CD4-positive, CD25-positive, alpha-beta regulatory T cell (primary cell): ENCODE results near the gene IL36A. TPM values are rescaled to one million over a fixed set of nuclear protein-coding genes. Genes with fewer than 3 reads are reported as not detected.

ENCODE experiments used
- ATAC-seq, 2 donors: fragments of 150-1000 bp; cut with Tn5 transposase; one replicate each; pipeline ENCODE4 v1.10.0; 2021; ENCODE audit warnings: low read depth in 2 of 2, moderate number of reproducible peaks in 2 of 2, moderate library complexity in 1 of 2
- DNase-seq, 3 donors: peaks; one replicate each; pipeline versions ENCODE4 v3.0.0 to v3.0.0-alpha.2; 2012 to 2022; ENCODE audit warnings: mixed read lengths in 1 of 3
- H3K27ac ChIP-seq: one replicate; pipeline ENCODE4 v1.7.0; 2013; ENCODE audit warnings: mild to moderate bottlenecking, low read length; ENCODE audit not compliant: insufficient read depth, poor library complexity, severe bottlenecking
- H3K27me3 ChIP-seq: one replicate; pipeline ENCODE4 v1.7.0; 2013; ENCODE audit warnings: low read length; ENCODE audit not compliant: control insufficient read depth, insufficient read depth
- H3K36me3 ChIP-seq: one replicate; pipeline ENCODE4 v1.7.0; 2013; ENCODE audit warnings: mild to moderate bottlenecking, low read length, moderate library complexity; ENCODE audit not compliant: control insufficient read depth, insufficient read depth
- H3K4me1 ChIP-seq: 2 replicates; pipeline ENCODE4 v1.7.0; 2013; ENCODE audit warnings: mild to moderate bottlenecking, low read length; ENCODE audit not compliant: insufficient read depth, control insufficient read depth, poor library complexity, severe bottlenecking
- H3K4me3 ChIP-seq: one replicate; pipeline ENCODE4 v1.7.0; 2013; ENCODE audit warnings: low read depth, mild to moderate bottlenecking, low read length, moderate library complexity
- H3K9me3 ChIP-seq, 2 experiments: 1 replicate in 1 of 2; 2 replicates in 1 of 2; pipeline ENCODE4 v1.7.0; 2013; ENCODE audit warnings: low read length in 2 of 2, mild to moderate bottlenecking in 1 of 2, moderate library complexity in 1 of 2; ENCODE audit not compliant: control insufficient read depth in 2 of 2
- H3K27ac Mint-ChIP-seq, 3 donors: one replicate each; pipeline ENCODE4 v1.8.0; 2020 to 2022; ENCODE audit warnings: mild to moderate bottlenecking in 3 of 3, mixed read lengths in 3 of 3, moderate library complexity in 2 of 3
- H3K27me3 Mint-ChIP-seq: one replicate; pipeline ENCODE4 v1.8.0; 2022; ENCODE audit warnings: mild to moderate bottlenecking, mixed read lengths
- H3K36me3 Mint-ChIP-seq: one replicate; pipeline ENCODE4 v1.8.0; 2020; ENCODE audit warnings: mixed read lengths
- H3K4me1 Mint-ChIP-seq, 4 donors: one replicate each; pipeline ENCODE4 v1.8.0; 2020 to 2022; ENCODE audit warnings: mixed read lengths in 4 of 4, mild to moderate bottlenecking in 1 of 4
- H3K4me3 Mint-ChIP-seq, 4 donors: one replicate each; pipeline ENCODE4 v1.8.0; 2020 to 2022; ENCODE audit warnings: mild to moderate bottlenecking in 4 of 4, mixed read lengths in 4 of 4, moderate library complexity in 3 of 4
- H3K9me3 Mint-ChIP-seq, 7 donors: one replicate each; pipeline ENCODE4 v1.8.0; 2020 to 2022; ENCODE audit warnings: mixed read lengths in 7 of 7, mild to moderate bottlenecking in 3 of 7, moderate library complexity in 2 of 7
- polyA plus RNA-seq, 4 donors: library from polyadenylated mRNA; unstranded; fragments of 300-500 nt; fragmentation: Illumina TruSeq; gene quantifications; one replicate each; pipeline ENCODE4 v1.2.3, GENCODE V29; 2021
- total RNA-seq: library from RNA; stranded (reverse); gene quantifications from one replicate; pipeline ENCODE4 v1.2.3, GENCODE V29; 2022

IL36A gene
- total and polyA plus RNA-seq, 5 donors from 2014 or later: 0.38 to 0.42 (median 0.42) TPM; not detected in 2

DNA sequence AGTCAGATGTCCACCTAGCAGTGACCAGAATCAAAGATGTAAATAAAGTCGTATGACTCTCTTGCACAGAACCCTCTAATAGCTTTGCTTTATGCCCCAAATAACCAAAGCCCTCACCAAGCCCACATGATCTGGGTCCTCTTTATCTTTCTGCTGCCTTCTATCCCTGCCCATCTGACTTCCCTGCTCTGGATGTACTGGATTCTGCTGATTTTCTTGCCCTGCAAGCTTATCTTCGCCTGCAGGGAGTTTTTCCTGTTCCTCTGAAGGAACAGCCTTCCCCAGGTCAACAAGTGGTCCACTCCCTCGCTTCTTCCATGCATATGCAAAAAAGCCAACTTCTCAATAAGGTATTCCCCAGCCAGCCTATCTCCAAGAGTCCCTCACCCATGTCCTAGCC lies 28.8 kb downstream of the IL36A start:
- H3K27ac ChIP-seq: no peak overlapping the region
- Mint-ChIP-seq H3K27me3 (peaks cover 43% of the 10 kb centered on the region), H3K27ac (peak overlapping the region in 1 of 3 donors; percentile 56), H3K4me3 (no peak overlapping the region), H3K4me1 (no peaks in the 10 kb centered on the region), H3K36me3 (no peaks in the 10 kb centered on the region), H3K9me3 (peaks cover 0 to 2% (median 0%) of the 10 kb centered on the region in 7 donors)
- ATAC-seq: no peak
- no peaks in the 10 kb centered on the region for H3K9me3 ChIP-seq
- DNase-seq: no peak
- H3K4me1 ChIP-seq: no peaks in the 10 kb centered on the region
- H3K4me3 ChIP-seq: no peak overlapping the region
- no peaks in the 10 kb centered on the region for H3K36me3 ChIP-seq
- H3K27me3 ChIP-seq: peaks cover 9% of the 10 kb centered on the region

DNA sequence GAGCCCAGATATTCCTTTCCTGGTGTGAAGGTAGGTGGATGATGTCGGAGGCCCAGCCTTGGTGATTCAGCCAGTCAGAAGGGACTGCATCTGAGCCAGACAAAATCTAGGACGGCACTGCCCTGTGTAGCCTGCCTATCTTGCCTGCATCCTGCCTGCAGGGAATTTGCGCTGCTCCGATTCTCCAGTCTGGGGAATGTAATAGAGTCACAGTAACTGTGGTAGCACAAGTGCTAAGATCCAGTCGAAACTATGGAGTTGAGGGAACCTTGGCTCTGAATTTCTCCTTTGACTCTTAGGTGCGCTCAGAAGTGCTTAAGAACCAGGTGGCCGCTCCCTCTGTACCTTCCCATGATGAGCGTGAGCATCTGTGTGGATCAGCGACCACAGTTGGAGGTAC lies 31.5 kb downstream of the IL36A start:
- Histone ChIP-seq H3K4me3 (no peak overlapping the region), H3K36me3 (no peaks in the 10 kb centered on the region), H3K27ac (no peak overlapping the region), H3K4me1 (no peaks in the 10 kb centered on the region), H3K27me3 (peaks cover 5% of the 10 kb centered on the region), H3K9me3 (no peaks in the 10 kb centered on the region)
- Mint-ChIP-seq H3K36me3 (no peaks in the 10 kb centered on the region), H3K4me3 (no peak overlapping the region), H3K4me1 (peaks cover 0 to 5% (median 0%) of the 10 kb centered on the region in 4 donors), H3K9me3 (peaks cover 0 to 2% (median 0%) of the 10 kb centered on the region in 7 donors), H3K27ac (no peak overlapping the region), H3K27me3 (peaks cover 40% of the 10 kb centered on the region)
- DNase-seq (no peak), ATAC-seq (no peak)

DNA sequence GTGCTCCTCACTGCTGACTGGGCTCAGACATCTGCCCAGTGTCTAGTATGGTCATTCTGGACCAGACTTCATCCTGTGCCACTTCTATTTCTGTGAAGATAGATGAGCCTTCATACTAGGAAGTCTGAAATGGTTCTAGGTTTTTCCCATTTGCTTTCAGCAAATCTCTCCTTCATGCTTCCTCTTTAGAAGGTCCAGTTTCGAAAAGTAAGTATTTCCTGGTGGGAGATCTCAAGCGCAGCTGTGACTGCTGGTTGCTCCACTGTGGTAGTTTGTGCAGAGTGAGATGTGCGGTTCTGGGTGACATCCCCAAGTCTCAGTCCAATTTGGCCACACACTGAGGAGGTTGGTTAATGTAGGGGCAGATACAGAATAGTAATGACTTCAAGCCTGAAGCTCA lies 33.0 kb downstream of the IL36A start:
- Mint-ChIP-seq H3K9me3 (peaks cover 0 to 2% (median 0%) of the 10 kb centered on the region in 7 donors), H3K4me3 (no peak overlapping the region), H3K27me3 (peaks cover 49% of the 10 kb centered on the region), H3K27ac (peak overlapping the region in 1 of 3 donors; percentile 9), H3K36me3 (no peaks in the 10 kb centered on the region), H3K4me1 (peaks cover 0 to 6% (median 3%) of the 10 kb centered on the region in 4 donors)
- no peaks in the 10 kb centered on the region for H3K9me3 ChIP-seq
- no peaks in the 10 kb centered on the region for H3K36me3 ChIP-seq
- H3K4me3 ChIP-seq: no peak overlapping the region
- no peak overlapping the region for H3K27ac ChIP-seq
- peaks cover 2% of the 10 kb centered on the region for H3K27me3 ChIP-seq
- DNase-seq: no peak
- H3K4me1 ChIP-seq: no peaks in the 10 kb centered on the region
- no peak for ATAC-seq

DNA sequence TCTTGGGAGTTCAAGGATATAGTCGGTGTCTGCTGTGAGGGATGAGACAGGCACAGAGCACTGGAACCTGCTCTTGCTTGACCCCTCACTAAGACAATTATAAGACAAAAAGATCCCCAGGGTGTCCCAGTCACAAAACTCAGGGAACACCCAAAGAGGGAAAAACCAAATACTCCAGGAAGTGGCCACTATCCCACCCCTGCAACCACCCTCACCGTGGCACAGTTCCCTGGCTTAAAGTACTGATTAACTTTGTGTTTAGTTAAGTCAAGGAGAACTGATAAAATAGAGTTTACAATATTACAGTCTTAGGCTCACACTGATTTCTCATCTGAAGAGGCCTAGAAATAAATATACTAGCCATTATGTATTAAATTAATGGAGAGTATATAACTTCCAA lies 33.9 kb downstream of the IL36A start:
- H3K4me1 ChIP-seq: no peaks in the 10 kb centered on the region
- H3K4me3 ChIP-seq: no peak overlapping the region
- Mint-ChIP-seq H3K36me3 (no peaks in the 10 kb centered on the region), H3K9me3 (peaks cover 0 to 2% (median 0%) of the 10 kb centered on the region in 7 donors), H3K4me1 (peaks cover 0 to 6% (median 3%) of the 10 kb centered on the region in 4 donors), H3K27me3 (peaks cover 50% of the 10 kb centered on the region), H3K27ac (no peak overlapping the region), H3K4me3 (no peak overlapping the region)
- H3K36me3 ChIP-seq: no peaks in the 10 kb centered on the region
- H3K27me3 ChIP-seq: peaks cover 2% of the 10 kb centered on the region
- no peak for DNase-seq
- no peaks in the 10 kb centered on the region for H3K9me3 ChIP-seq
- no peak overlapping the region for H3K27ac ChIP-seq
- no peak for ATAC-seq

DNA sequence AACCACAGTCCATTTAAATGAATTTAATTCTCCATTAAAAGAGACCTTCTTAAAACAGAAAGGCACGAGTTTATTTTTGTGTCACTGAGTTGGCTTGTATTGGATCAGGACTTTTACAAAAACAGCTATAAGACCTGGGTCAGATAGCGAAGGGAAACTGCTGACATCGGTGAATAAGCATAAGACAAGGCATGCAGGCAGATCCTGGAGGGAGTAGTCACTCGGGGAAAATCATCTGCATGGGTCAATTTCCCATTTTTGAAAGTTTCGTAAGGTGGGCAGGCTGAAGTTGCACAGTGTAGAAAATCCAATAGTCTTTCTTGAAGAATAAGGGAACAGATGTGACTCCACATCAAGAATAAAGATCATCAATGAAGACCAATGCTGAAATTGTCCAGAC lies 34.5 kb downstream of the IL36A start:
- H3K9me3 Mint-ChIP-seq: peaks cover 0 to 2% (median 0%) of the 10 kb centered on the region in 7 donors
- H3K36me3 Mint-ChIP-seq: no peaks in the 10 kb centered on the region
- no peak overlapping the region for H3K4me3 ChIP-seq
- H3K4me1 Mint-ChIP-seq: peaks cover 0 to 6% (median 3%) of the 10 kb centered on the region in 4 donors
- H3K4me3 Mint-ChIP-seq: no peak overlapping the region
- H3K27me3 Mint-ChIP-seq: peaks cover 49% of the 10 kb centered on the region
- H3K9me3 ChIP-seq: no peaks in the 10 kb centered on the region
- no peak overlapping the region for H3K27ac Mint-ChIP-seq
- H3K27ac ChIP-seq: no peak overlapping the region
- no peak for DNase-seq
- H3K36me3 ChIP-seq: no peaks in the 10 kb centered on the region
- H3K4me1 ChIP-seq: no peaks in the 10 kb centered on the region
- H3K27me3 ChIP-seq: peaks cover 2% of the 10 kb centered on the region
- no peak for ATAC-seq

DNA sequence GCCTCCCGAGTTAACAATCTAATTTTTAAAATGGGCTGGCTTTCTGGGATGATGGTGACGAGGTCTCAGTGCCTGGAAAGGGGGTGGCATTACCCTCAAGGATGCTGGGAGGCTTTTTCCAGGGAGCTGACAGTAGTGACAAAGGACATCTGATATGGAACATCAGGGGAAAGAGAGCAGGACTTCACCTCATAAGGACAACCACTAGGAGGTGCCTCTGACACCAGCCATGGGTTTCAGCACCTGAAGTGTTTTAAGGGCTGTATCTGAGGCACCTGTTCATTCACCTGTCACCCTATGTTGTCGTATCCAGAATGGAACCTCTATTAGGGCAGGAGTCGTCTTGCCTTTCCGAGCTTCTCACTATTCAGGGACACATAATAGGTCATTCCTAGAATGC lies 36.6 kb downstream of the IL36A start:
- DNase-seq (peak in 1 of 3 donors; percentile 8), ATAC-seq (no peak)
- Mint-ChIP-seq H3K9me3 (peaks cover 0 to 1% (median 0%) of the 10 kb centered on the region in 7 donors), H3K27me3 (peaks cover 48% of the 10 kb centered on the region), H3K4me1 (peaks cover 0 to 6% (median 3%) of the 10 kb centered on the region in 4 donors), H3K27ac (no peak overlapping the region), H3K4me3 (no peak overlapping the region), H3K36me3 (no peaks in the 10 kb centered on the region)
- Histone ChIP-seq H3K27ac (no peak overlapping the region), H3K4me1 (no peaks in the 10 kb centered on the region), H3K9me3 (no peaks in the 10 kb centered on the region), H3K36me3 (no peaks in the 10 kb centered on the region), H3K27me3 (peaks cover 4% of the 10 kb centered on the region), H3K4me3 (no peak overlapping the region)

DNA sequence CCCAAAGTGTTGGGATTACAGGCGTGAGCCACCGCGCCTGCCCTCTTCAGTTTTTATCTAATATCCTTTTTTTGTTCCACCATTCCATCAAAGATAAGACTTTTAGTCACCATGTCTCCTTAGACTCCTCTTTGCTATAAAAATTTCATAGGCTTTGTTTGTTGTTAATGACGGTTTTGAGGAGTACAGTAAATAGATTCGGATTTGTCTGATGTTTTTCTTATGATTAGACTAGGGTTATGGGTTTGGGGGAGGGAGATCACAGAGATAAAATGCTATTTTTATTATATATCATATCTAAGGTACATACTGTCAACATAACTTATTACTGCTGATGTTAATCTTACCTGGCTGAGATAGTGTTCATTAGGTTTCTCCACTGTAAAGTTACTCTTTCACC lies 41.2 kb downstream of the IL36A start:
- Histone ChIP-seq H3K36me3 (no peaks in the 10 kb centered on the region), H3K9me3 (no peaks in the 10 kb centered on the region), H3K4me1 (no peaks in the 10 kb centered on the region), H3K4me3 (no peak overlapping the region), H3K27ac (no peak overlapping the region), H3K27me3 (peaks cover 6% of the 10 kb centered on the region)
- Mint-ChIP-seq H3K4me1 (peaks cover 0 to 5% (median under 1%) of the 10 kb centered on the region in 4 donors), H3K9me3 (peaks cover 0 to 3% (median 0%) of the 10 kb centered on the region in 7 donors), H3K27ac (no peak overlapping the region), H3K36me3 (no peaks in the 10 kb centered on the region), H3K4me3 (no peak overlapping the region), H3K27me3 (peaks cover 44% of the 10 kb centered on the region)
- ATAC-seq (no peak), DNase-seq (no peak)
